T1000 (cell line): ENCODE results near the gene SCYGR5.
"Not testable (repeated sequence)": the region's sequence is repeated elsewhere in the genome, so short reads cannot be mapped to it uniquely, and the experiment has no call there.

Experiments used
- DNase-seq: peaks from one replicate; lab custom pipeline; 2025; ENCODE audit warnings: mixed read lengths; lab: John Stamatoyannopoulos, UW

SCYGR5 gene

GRCh38 chr2:227666631-227667170, at the start of gene SCYGR5:
TSS of gene SCYGR5 (plus strand) at chr2:227666804. CDS start at chr2:227666804, 0 bp downstream.
- not testable (repeated sequence) for DNase-seq

- no peak for DNase-seq
Observed at GRCh38 chr2:227617316-227618230, 49.0 kb upstream of the SCYGR5 start, which contains the start of gene SCYGR4. TSS of gene SCYGR4 (plus strand) at chr2:227617498. CDS start at chr2:227617498, 0 bp downstream.

GRCh38 chr2:227623226-227623625, 43.4 kb upstream of the SCYGR5 start:
- no peak for DNase-seq

- DNase-seq, result no peak
Observed at GRCh38 chr2:227625420-227625819, 41.2 kb upstream of the SCYGR5 start.

GRCh38 chr2:227626580-227627151, 39.9 kb upstream of the SCYGR5 start:
- DNase-seq, result no peak

- no peak for DNase-seq
Observed at GRCh38 chr2:227627769-227628168, 38.8 kb upstream of the SCYGR5 start.

GRCh38 chr2:227629435-227629834, 37.2 kb upstream of the SCYGR5 start:
- DNase-seq, result no peak

- no peak for DNase-seq
Observed at GRCh38 chr2:227630322-227630721, 36.3 kb upstream of the SCYGR5 start.

- no peak for DNase-seq
Observed at GRCh38 chr2:227632827-227633226, 33.8 kb upstream of the SCYGR5 start.

GRCh38 chr2:227634201-227634600, 32.4 kb upstream of the SCYGR5 start:
- no peak for DNase-seq

- no peak for DNase-seq
Observed at GRCh38 chr2:227642656-227643055, 23.9 kb upstream of the SCYGR5 start.

- DNase-seq, result no peak
Observed at GRCh38 chr2:227643990-227644551, 22.5 kb upstream of the SCYGR5 start.

- no peak for DNase-seq
Observed at GRCh38 chr2:227653419-227653818, 13.2 kb upstream of the SCYGR5 start.

GRCh38 chr2:227654426-227654825, 12.2 kb upstream of the SCYGR5 start:
- no peak for DNase-seq

GRCh38 chr2:227655454-227655853, 11.2 kb upstream of the SCYGR5 start:
- peak; percentile 5 for DNase-seq

GRCh38 chr2:227657199-227657845, 9.3 kb upstream of the SCYGR5 start:
- no peak for DNase-seq

GRCh38 chr2:227661025-227661649, 5.5 kb upstream of the SCYGR5 start:
- no peak for DNase-seq

GRCh38 chr2:227661827-227662226, 4.8 kb upstream of the SCYGR5 start:
- DNase-seq, result no peak

GRCh38 chr2:227665189-227665940, 1.2 kb upstream of the SCYGR5 start:
- DNase-seq, result no peak

- no peak for DNase-seq
Observed at GRCh38 chr2:227671170-227671905, 4.7 kb downstream of the SCYGR5 start.
